GM23338 (cell line): ENCODE measurements around the gene AHNAK. TPM values are rescaled to one million over a fixed set of nuclear protein-coding genes. Genes with fewer than 3 reads are reported as not detected.

ENCODE experiments used
- ATAC-seq: fragments of 200-7000 bp; cut with Tn5 transposase; 3 replicates; pipeline ENCODE4 v1.9.1; 2020
- DNase-seq: peaks from one replicate; pipeline ENCODE4 v3.0.0-alpha.2; 2015; ENCODE audit warnings: low spot score
- H2AFZ ChIP-seq: fragments of 200-600 bp; sonication (generic); 2 replicates; pipeline ENCODE4 v1.8.0; 2016; ENCODE audit warnings: antibody characterized with exemption, mild to moderate bottlenecking, moderate library complexity
- H3F3A ChIP-seq: fragments of 200-600 bp; sonication (generic); replicated peaks from 2 replicates; pipeline ENCODE4 v1.8.0; 2017; ENCODE audit warnings: antibody characterized with exemption, mixed run types, low read depth
- H3K27ac ChIP-seq: fragments of 200-600 bp; sonication (generic); 2 replicates; pipeline ENCODE4 v1.6.1; 2016; ENCODE audit warnings: low read depth
- H3K27me3 ChIP-seq: fragments of 200-600 bp; sonication (generic); 2 replicates; pipeline ENCODE4 v1.8.0; 2016; ENCODE audit warnings: mild to moderate bottlenecking, mixed run types, moderate library complexity; ENCODE audit not compliant: insufficient read depth
- H3K36me3 ChIP-seq: fragments of 200-600 bp; sonication (generic); 2 replicates; pipeline ENCODE4 v1.8.0; 2016; ENCODE audit warnings: mild to moderate bottlenecking; ENCODE audit not compliant: insufficient read depth
- H3K4me1 ChIP-seq: fragments of 200-600 bp; sonication (generic); 2 replicates; pipeline ENCODE4 v1.8.0; 2016; ENCODE audit warnings: mild to moderate bottlenecking, moderate library complexity; ENCODE audit not compliant: insufficient read depth
- H3K4me2 ChIP-seq: fragments of 200-600 bp; sonication (generic); 2 replicates; pipeline ENCODE4 v1.7.1; 2017; ENCODE audit warnings: mixed run types
- H3K4me3 ChIP-seq: fragments of 200-600 bp; sonication (generic); 2 replicates; pipeline ENCODE4 v1.6.1; 2016; ENCODE audit warnings: mixed run types
- H3K79me2 ChIP-seq: fragments of 200-600 bp; sonication (generic); replicated peaks from 2 replicates; pipeline ENCODE4 v1.8.0; 2017; ENCODE audit warnings: mild to moderate bottlenecking; ENCODE audit not compliant: insufficient read depth
- H3K9me2 ChIP-seq: fragments of 200-600 bp; sonication (generic); 2 replicates; pipeline ENCODE4 v1.8.0; 2017; ENCODE audit not compliant: insufficient read depth
- H4K20me1 ChIP-seq: fragments of 200-600 bp; sonication (generic); replicated peaks from 2 replicates; pipeline ENCODE4 v1.8.0; 2017; ENCODE audit warnings: mild to moderate bottlenecking; ENCODE audit not compliant: insufficient read depth
- H3K27ac Mint-ChIP-seq: 2 replicates; pipeline ENCODE4 v1.8.0; 2020; ENCODE audit warnings: inconsistent platforms, mild to moderate bottlenecking, moderate library complexity, mixed read lengths
- H3K27me3 Mint-ChIP-seq: 3 replicates; pipeline ENCODE4 v1.8.0; 2022; ENCODE audit warnings: low read depth, mild to moderate bottlenecking, moderate library complexity, mixed read lengths, inconsistent platforms; ENCODE audit not compliant: insufficient read depth, poor library complexity
- H3K36me3 Mint-ChIP-seq: 3 replicates; pipeline ENCODE4 v1.8.0; 2021; ENCODE audit warnings: low read depth, mild to moderate bottlenecking, inconsistent platforms, moderate library complexity, mixed read lengths
- H3K4me1 Mint-ChIP-seq: 3 replicates; pipeline ENCODE4 v1.8.0; 2020; ENCODE audit warnings: mild to moderate bottlenecking, inconsistent platforms, mixed read lengths
- H3K4me3 Mint-ChIP-seq: 3 replicates; pipeline ENCODE4 v1.8.0; 2021; ENCODE audit warnings: moderate library complexity, mild to moderate bottlenecking, inconsistent platforms, mixed read lengths
- H3K9me3 Mint-ChIP-seq: 3 replicates; pipeline ENCODE4 v1.8.0; 2020; ENCODE audit warnings: moderate library complexity, mild to moderate bottlenecking, inconsistent platforms, mixed read lengths
- CREB1 ChIP-seq: fragments of 250-450 bp; sonication (Bioruptor Pico); IDR thresholded peaks from 2 replicates; pipeline ENCODE4 v1.5.0; 2020; ENCODE audit warnings: low read depth, mild to moderate bottlenecking, moderate library complexity
- CTCF ChIP-seq, 2 experiments: fragments of 200-600 bp in 1 of 2; sonication (generic) in 1 of 2; conservative IDR thresholded peaks; 2 replicates each; pipeline versions ENCODE4 v1.5.1 to v1.6.1; 2016 to 2017; ENCODE audit warnings: antibody characterized with exemption in 2 of 2, low read depth in 2 of 2, mild to moderate bottlenecking in 2 of 2, moderate library complexity in 1 of 2
- EZH2 ChIP-seq: fragments of 200-600 bp; sonication (generic); IDR thresholded peaks from one replicate; pipeline ENCODE4 v1.8.0; 2017; ENCODE audit warnings: antibody characterized with exemption, mild to moderate bottlenecking, low read depth; ENCODE audit not compliant: unreplicated experiment
- EZH2phosphoT487 ChIP-seq: fragments of 200-600 bp; sonication (generic); IDR thresholded peaks from one replicate; pipeline ENCODE4 v1.8.1; 2018; ENCODE audit warnings: antibody characterized with exemption; ENCODE audit not compliant: unreplicated experiment
- JUNB ChIP-seq: IDR thresholded peaks from one replicate; pipeline ENCODE4 v1.6.1; 2016; ENCODE audit warnings: antibody characterized with exemption; ENCODE audit not compliant: unreplicated experiment
- STAT1 ChIP-seq: IDR thresholded peaks from one replicate; pipeline ENCODE4 v1.6.1; 2016; ENCODE audit warnings: antibody characterized with exemption; ENCODE audit not compliant: unreplicated experiment
- ZNF331 ChIP-seq: fragments of 250-450 bp; sonication (Bioruptor Pico); IDR thresholded peaks from 2 replicates; pipeline ENCODE4 v1.5.0; 2020; ENCODE audit warnings: low read depth, mild to moderate bottlenecking, moderate library complexity
- ZNF462 ChIP-seq: fragments of 250-450 bp; sonication (Bioruptor Pico); IDR thresholded peaks from 2 replicates; pipeline ENCODE4 v1.5.0; 2020; ENCODE audit warnings: mild to moderate bottlenecking, moderate library complexity
- polyA plus RNA-seq: library from polyadenylated mRNA; unstranded; fragments of >200 nt; fragmentation: Nextera tagmentation; extraction: Ambion mirVana; gene quantifications from 2 replicates; pipeline ENCODE4 v1.2.1, GENCODE V29; 2016
- total RNA-seq: library from RNA; depleted of rRNA; stranded (reverse); fragments of >200 nt; shearing (Covaris generic); gene quantifications from 2 replicates; pipeline ENCODE4 v1.2.3, GENCODE V29; 2014
- TF ChIP-seq, protein P1 (sequence below): IDR thresholded peaks from 2 replicates; pipeline ENCODE4 v1.6.1; 2016; ENCODE audit warnings: antibody characterized with exemption

AHNAK gene
- total and polyA plus RNA-seq, 2 experiments from 2014 or later: 0.91 to 2.1 TPM

GRCh38 chr11:62418136-62418535 lies 128.5 kb downstream of the AHNAK start:
- Histone ChIP-seq H3F3A (no peaks in the 10 kb centered on the region), H3K27me3 (peaks cover 5% of the 10 kb centered on the region), H3K4me1 (no peaks in the 10 kb centered on the region), H3K79me2 (no peaks in the 10 kb centered on the region), H2AFZ (no peak overlapping the region), H3K36me3 (no peaks in the 10 kb centered on the region), H3K4me3 (no peak overlapping the region), H3K4me2 (no peak overlapping the region), H3K27ac (no peak overlapping the region), H3K9me2 (no peaks in the 10 kb centered on the region), H4K20me1 (no peaks in the 10 kb centered on the region)
- no peak for ATAC-seq
- DNase-seq: no peak
- no peaks in the 10 kb centered on the region for H3K9me3 Mint-ChIP-seq
- H3K4me3 Mint-ChIP-seq: no peak overlapping the region
- peaks cover 11% of the 10 kb centered on the region for H3K27me3 Mint-ChIP-seq
- no peak overlapping the region for H3K27ac Mint-ChIP-seq
- H3K4me1 Mint-ChIP-seq: no peaks in the 10 kb centered on the region; the same call in 2 of the 3 replicates
- H3K36me3 Mint-ChIP-seq: no peaks in the 10 kb centered on the region
- TF ChIP-seq ZNF462 (CRISPR knock-in tag) (no peak), STAT1 (no peak), JUNB (no peak), EZH2 (no peak), ZNF331 (CRISPR knock-in tag) (no peak), EZH2phosphoT487 (no peak), CREB1 (CRISPR knock-in tag) (no peak), CTCF (conservative IDR thresholded peaks at IDR 0.05; ENCODE audit: low read depth in 2 of 2) (no peak)
- TF ChIP-seq, protein P1, sequence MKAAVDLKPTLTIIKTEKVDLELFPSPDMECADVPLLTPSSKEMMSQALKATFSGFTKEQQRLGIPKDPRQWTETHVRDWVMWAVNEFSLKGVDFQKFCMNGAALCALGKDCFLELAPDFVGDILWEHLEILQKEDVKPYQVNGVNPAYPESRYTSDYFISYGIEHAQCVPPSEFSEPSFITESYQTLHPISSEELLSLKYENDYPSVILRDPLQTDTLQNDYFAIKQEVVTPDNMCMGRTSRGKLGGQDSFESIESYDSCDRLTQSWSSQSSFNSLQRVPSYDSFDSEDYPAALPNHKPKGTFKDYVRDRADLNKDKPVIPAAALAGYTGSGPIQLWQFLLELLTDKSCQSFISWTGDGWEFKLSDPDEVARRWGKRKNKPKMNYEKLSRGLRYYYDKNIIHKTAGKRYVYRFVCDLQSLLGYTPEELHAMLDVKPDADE: no peak
